Neural progenitor cell (in vitro differentiated cells): Measurements from ENCODE around the gene TASOR2.

Experiments used
- EZH2 ChIP-seq: fragments of 200-600 bp; sonication (generic); IDR thresholded peaks from 2 replicates; pipeline ENCODE4 v1.6.1; 2017; ENCODE audit warnings: antibody characterized with exemption, mild to moderate bottlenecking, moderate library complexity
- EZH2phosphoT487 ChIP-seq: fragments of 200-600 bp; sonication (generic); IDR thresholded peaks from 2 replicates; pipeline ENCODE4 v1.6.1; 2017; ENCODE audit warnings: antibody characterized with exemption
- TF ChIP-seq, protein P1 (sequence below): fragments of 200-600 bp; sonication (generic); IDR thresholded peaks from 2 replicates; pipeline ENCODE4 v1.5.1; 2017; ENCODE audit warnings: antibody characterized with exemption, mild to moderate bottlenecking

DNA sequence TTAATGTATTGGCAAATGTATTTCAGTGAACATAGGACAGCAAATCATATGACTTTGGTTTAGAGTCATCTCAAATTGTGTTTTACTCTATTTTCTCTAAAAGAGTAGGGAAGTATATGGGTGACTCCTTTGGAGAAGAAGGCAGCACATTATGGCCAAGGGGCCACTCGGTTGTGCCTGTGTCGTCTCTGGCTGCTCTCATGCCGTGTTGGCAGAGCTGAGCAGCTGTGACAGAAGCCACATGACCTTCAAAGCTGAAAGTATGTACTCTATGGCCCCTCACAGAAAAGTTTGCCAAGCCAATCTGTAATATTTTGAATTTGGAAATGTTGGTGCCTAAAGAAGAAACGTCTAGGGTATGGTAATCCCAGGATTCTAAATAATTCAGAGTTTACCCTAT, 47.5 kb downstream of the TASOR2 start:
- TF ChIP-seq, protein P1, sequence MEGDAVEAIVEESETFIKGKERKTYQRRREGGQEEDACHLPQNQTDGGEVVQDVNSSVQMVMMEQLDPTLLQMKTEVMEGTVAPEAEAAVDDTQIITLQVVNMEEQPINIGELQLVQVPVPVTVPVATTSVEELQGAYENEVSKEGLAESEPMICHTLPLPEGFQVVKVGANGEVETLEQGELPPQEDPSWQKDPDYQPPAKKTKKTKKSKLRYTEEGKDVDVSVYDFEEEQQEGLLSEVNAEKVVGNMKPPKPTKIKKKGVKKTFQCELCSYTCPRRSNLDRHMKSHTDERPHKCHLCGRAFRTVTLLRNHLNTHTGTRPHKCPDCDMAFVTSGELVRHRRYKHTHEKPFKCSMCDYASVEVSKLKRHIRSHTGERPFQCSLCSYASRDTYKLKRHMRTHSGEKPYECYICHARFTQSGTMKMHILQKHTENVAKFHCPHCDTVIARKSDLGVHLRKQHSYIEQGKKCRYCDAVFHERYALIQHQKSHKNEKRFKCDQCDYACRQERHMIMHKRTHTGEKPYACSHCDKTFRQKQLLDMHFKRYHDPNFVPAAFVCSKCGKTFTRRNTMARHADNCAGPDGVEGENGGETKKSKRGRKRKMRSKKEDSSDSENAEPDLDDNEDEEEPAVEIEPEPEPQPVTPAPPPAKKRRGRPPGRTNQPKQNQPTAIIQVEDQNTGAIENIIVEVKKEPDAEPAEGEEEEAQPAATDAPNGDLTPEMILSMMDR = no peak
- TF ChIP-seq EZH2 (no peak), EZH2phosphoT487 (no peak)
